DND-41 (cell line): ENCODE measurements around the gene LRRC4B.
"Not testable (repeated sequence)": the region's sequence is repeated elsewhere in the genome, so short reads cannot be mapped to it uniquely, and the experiment has no call there.

Experiments
- ATAC-seq: fragments of 200-7000 bp; cut with Tn5 transposase; 3 replicates; pipeline ENCODE4 v1.9.1; 2021; ENCODE audit warnings: low read depth; ENCODE audit not compliant: insufficient read depth
- DNase-seq: peaks from one replicate; pipeline ENCODE4 v3.0.0-alpha.2; 2020
- H2AFZ ChIP-seq: 2 replicates; pipeline ENCODE4 v1.6.0; 2012; ENCODE audit warnings: low read depth, low read length
- H3K27ac ChIP-seq: 2 replicates; pipeline ENCODE4 v1.5.1; 2012; ENCODE audit warnings: low read length, inconsistent platforms
- H3K27me3 ChIP-seq: fragments of 200-600 bp; sonication (generic); 2 replicates; pipeline ENCODE4 v1.6.0; 2012; ENCODE audit warnings: low read length, mild to moderate bottlenecking, inconsistent platforms; ENCODE audit not compliant: insufficient read depth, poor library complexity
- H3K36me3 ChIP-seq: 2 replicates; pipeline ENCODE4 v1.5.1; 2012; ENCODE audit warnings: low read length, inconsistent platforms; ENCODE audit not compliant: insufficient read depth
- H3K4me1 ChIP-seq: 2 replicates; pipeline ENCODE4 v1.5.1; 2012; ENCODE audit warnings: mild to moderate bottlenecking, low read length; ENCODE audit not compliant: insufficient read depth
- H3K4me2 ChIP-seq: 2 replicates; pipeline ENCODE4 v1.6.0; 2012; ENCODE audit warnings: mild to moderate bottlenecking, moderate library complexity, low read length, inconsistent platforms; ENCODE audit not compliant: insufficient read depth
- H3K4me3 ChIP-seq, 2 experiments: fragments of 200-600 bp in 1 of 2; shearing (Covaris generic) in 1 of 2; 2 replicates each; pipeline ENCODE4 v1.5.1; 2012 to 2016; ENCODE audit warnings: inconsistent platforms in 2 of 2, low read length in 2 of 2, mild to moderate bottlenecking in 2 of 2, low read depth in 1 of 2, moderate library complexity in 1 of 2
- H3K79me2 ChIP-seq: 2 replicates; pipeline ENCODE4 v1.6.0; 2012; ENCODE audit warnings: low read length, inconsistent platforms; ENCODE audit not compliant: insufficient read depth
- H3K9ac ChIP-seq: 2 replicates; pipeline ENCODE4 v1.6.0; 2012; ENCODE audit warnings: low read depth, mild to moderate bottlenecking, inconsistent platforms, low read length, moderate library complexity
- H3K9me3 ChIP-seq: 2 replicates; pipeline ENCODE4 v1.5.1; 2012; ENCODE audit warnings: low read length, moderate library complexity, mild to moderate bottlenecking, inconsistent platforms; ENCODE audit not compliant: insufficient read depth, severe bottlenecking
- H4K20me1 ChIP-seq: 2 replicates; pipeline ENCODE4 v1.6.0; 2012; ENCODE audit warnings: low read length; ENCODE audit not compliant: insufficient read depth
- EZH2 ChIP-seq: IDR thresholded peaks from 3 replicates; pipeline ENCODE4 v1.6.1; 2012; ENCODE audit warnings: borderline replicate concordance, low read depth, mild to moderate bottlenecking, moderate library complexity, low read length, inconsistent platforms; ENCODE audit not compliant: severe bottlenecking
- TF ChIP-seq, protein P1 (sequence below): IDR thresholded peaks from 2 replicates; pipeline ENCODE4 v1.5.1; 2012; ENCODE audit warnings: borderline replicate concordance, low read length, moderate library complexity, mild to moderate bottlenecking; ENCODE audit not compliant: poor library complexity, severe bottlenecking; ENCODE audit errors: extremely low read depth

The LRRC4B gene

DNA sequence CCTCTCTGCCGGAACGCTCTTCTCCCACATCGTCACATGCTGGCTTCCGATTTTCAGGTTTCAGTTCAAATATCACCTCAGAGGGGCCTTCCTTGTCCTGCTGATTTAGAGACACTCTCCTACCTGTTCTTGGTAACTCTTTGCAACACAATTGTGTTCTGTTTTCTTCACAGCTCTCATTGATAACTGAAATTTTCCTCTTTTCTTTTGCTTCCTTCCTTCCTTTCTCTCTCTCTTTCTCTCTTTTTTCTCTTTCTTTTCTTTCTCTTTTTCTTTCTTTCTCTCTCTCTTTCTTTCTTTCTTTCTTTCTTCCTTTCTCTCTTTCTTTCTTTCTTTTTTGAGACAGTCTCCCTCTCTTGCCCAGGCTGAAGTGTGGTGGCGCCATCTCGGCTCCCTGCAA, 12.0 kb upstream of the LRRC4B start:
- ATAC-seq, result no peak
- Histone ChIP-seq H3K4me3 (no peak overlapping the region), H3K4me1 (no peaks in the 10 kb centered on the region), H4K20me1 (no peaks in the 10 kb centered on the region), H3K79me2 (no peaks in the 10 kb centered on the region), H2AFZ (no peak overlapping the region), H3K36me3 (no peaks in the 10 kb centered on the region), H3K27ac (no peak overlapping the region), H3K4me2 (no peak overlapping the region), H3K9ac (no peak overlapping the region), H3K9me3 (no peaks in the 10 kb centered on the region), H3K27me3 (no peaks in the 10 kb centered on the region)
- DNase-seq, result no peak
- TF ChIP-seq, protein P1, sequence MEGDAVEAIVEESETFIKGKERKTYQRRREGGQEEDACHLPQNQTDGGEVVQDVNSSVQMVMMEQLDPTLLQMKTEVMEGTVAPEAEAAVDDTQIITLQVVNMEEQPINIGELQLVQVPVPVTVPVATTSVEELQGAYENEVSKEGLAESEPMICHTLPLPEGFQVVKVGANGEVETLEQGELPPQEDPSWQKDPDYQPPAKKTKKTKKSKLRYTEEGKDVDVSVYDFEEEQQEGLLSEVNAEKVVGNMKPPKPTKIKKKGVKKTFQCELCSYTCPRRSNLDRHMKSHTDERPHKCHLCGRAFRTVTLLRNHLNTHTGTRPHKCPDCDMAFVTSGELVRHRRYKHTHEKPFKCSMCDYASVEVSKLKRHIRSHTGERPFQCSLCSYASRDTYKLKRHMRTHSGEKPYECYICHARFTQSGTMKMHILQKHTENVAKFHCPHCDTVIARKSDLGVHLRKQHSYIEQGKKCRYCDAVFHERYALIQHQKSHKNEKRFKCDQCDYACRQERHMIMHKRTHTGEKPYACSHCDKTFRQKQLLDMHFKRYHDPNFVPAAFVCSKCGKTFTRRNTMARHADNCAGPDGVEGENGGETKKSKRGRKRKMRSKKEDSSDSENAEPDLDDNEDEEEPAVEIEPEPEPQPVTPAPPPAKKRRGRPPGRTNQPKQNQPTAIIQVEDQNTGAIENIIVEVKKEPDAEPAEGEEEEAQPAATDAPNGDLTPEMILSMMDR, result no peak
- TF ChIP-seq EZH2, result no peak

DNA sequence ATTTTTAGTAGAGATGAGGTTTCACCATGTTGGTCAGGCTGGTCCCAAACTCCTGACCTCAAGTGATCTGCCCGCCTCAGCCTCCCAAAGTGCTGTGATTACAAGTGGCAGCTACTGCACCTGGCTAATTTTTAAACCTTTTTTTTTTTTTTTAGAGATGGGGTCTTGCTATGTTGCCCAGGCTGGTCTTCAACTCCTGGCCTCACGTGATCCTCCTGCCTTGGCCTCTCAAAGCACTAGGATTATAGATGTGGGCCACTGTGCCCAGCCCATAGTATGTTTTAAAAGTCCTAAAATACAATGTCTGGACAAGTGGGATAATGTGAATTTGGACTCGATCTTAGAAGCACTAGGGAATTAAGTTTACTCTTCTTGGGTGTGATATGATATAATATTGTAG, 8.5 kb upstream of the LRRC4B start:
- not testable (repeated sequence) for H2AFZ ChIP-seq, H3K27me3 ChIP-seq, H3K4me2 ChIP-seq, H3K9me3 ChIP-seq, H3K4me1 ChIP-seq, H3K9ac ChIP-seq, H3K27ac ChIP-seq, ATAC-seq, H3K79me2 ChIP-seq, H4K20me1 ChIP-seq, H3K4me3 ChIP-seq, DNase-seq, H3K36me3 ChIP-seq

DNA sequence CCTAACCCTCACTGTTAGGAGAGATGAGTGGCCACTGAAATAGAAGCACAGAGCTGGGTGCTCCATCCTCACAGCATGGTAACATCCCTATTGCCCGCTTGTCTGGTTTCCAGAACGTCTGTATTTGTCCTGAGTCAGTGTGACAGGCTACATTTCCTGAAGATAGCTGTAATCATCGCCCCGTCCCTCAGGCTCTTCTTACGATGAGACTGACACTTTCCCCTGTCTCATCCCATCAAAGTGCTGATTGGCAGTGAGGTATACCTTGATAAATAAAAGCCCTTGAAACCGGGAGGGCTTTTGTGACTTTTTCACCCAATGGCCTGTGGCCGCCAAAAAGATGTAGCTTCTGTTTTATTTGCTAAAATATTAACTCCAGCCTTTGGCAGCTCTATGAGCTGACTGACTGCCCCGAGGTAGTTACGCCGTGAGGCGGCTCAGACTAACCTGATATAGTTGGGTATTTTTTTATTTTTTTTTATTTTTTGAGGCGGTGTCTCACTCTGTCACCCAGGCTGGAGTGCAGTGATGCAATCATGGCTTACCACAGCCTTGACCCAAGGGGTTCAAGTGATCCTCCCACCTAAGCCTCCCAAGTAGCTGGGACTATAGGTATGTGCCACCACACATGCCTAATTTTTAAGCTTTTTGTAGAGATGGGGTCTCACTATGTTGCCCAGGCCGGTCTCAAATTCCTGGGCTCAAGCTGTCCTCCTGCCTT, 5.7 kb upstream of the LRRC4B start:
- H3K27ac ChIP-seq, result no peak overlapping the region
- no peaks in the 10 kb centered on the region for H3K36me3 ChIP-seq
- H3K4me2 ChIP-seq, result no peak overlapping the region
- ATAC-seq (no peak), DNase-seq (no peak)
- no peaks in the 10 kb centered on the region for H3K79me2 ChIP-seq
- H3K27me3 ChIP-seq, result no peaks in the 10 kb centered on the region
- H3K4me3 ChIP-seq, result no peak overlapping the region
- H2AFZ ChIP-seq, result no peak overlapping the region
- no peak for TF ChIP-seq EZH2
- TF ChIP-seq, protein P1, result no peak
- no peaks in the 10 kb centered on the region for H4K20me1 ChIP-seq
- no peaks in the 10 kb centered on the region for H3K9me3 ChIP-seq
- no peaks in the 10 kb centered on the region for H3K4me1 ChIP-seq
- no peak overlapping the region for H3K9ac ChIP-seq

DNA sequence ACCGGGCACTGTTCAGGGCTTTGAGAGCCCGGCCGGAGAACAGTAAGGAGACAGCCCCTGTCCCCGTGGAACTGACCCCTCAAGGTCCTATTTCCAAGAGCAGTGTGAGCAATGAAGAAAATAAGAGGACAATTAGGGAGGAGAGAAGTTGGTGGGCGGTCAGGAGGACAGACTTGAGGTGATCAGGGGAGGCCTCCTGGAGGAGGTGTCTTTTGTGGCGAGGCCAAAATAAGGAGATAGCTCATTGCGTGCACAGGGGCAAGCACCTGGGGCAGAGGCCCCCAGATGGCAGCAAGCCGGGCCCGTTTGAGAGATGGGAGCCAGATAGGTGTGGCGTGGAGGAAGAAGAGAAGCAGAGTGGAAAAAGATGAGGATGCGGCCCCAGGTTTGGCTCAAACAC, 2.8 kb upstream of the LRRC4B start:
- Histone ChIP-seq H3K4me2 (no peak overlapping the region), H2AFZ (no peak overlapping the region), H3K9me3 (no peaks in the 10 kb centered on the region), H4K20me1 (no peaks in the 10 kb centered on the region), H3K27ac (no peak overlapping the region), H3K36me3 (no peaks in the 10 kb centered on the region), H3K4me3 (no peak overlapping the region), H3K9ac (no peak overlapping the region), H3K79me2 (no peaks in the 10 kb centered on the region), H3K27me3 (no peaks in the 10 kb centered on the region), H3K4me1 (no peaks in the 10 kb centered on the region)
- TF ChIP-seq, protein P1, result no peak
- no peak for TF ChIP-seq EZH2
- DNase-seq (no peak), ATAC-seq (no peak)
